Esophagus squamous epithelium (tissue), 4 donors: ENCODE measurements around the gene FBXW11.

ENCODE experiments used
- POLR2A ChIP-seq, 4 donors: fragments of 450-650 bp; IDR thresholded peaks; one replicate each; pipeline ENCODE4 v1.6.1; 2017; ENCODE audit warnings: antibody characterized with exemption in 4 of 4, mild to moderate bottlenecking in 4 of 4, moderate library complexity in 3 of 4
- TF ChIP-seq, protein P1 (sequence below), 6 experiments: fragments of 450-650 bp in 4 of 6; fragments of 200-600 bp in 2 of 6; sonication (generic) in 2 of 6; IDR thresholded peaks; one replicate each; pipeline ENCODE4 v1.5.1; 2016 to 2019; ENCODE audit warnings: antibody characterized with exemption in 6 of 6, mild to moderate bottlenecking in 4 of 6, moderate library complexity in 4 of 6

DNA sequence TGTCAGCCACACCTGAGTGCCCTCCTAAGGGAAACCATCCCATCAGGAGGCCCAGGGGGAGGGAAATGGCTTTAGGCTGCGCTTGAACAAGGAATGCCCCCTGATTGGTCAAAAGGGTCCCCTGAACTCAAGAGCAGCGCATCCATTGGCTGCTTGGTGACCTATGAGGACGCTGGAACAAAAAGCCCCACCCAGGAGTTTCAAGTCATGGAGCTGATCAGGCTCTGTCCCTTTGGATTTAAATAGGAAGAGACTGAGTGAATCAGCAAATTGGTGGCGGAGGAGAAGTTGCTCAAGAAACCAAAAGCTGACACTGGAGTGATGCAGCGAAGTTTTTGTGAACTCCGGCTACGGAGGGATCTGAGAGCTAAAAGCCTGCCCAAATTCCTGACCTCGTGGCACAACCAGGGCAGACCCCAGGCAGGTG lies 154.2 kb downstream of the FBXW11 start:
- TF ChIP-seq, protein P1, sequence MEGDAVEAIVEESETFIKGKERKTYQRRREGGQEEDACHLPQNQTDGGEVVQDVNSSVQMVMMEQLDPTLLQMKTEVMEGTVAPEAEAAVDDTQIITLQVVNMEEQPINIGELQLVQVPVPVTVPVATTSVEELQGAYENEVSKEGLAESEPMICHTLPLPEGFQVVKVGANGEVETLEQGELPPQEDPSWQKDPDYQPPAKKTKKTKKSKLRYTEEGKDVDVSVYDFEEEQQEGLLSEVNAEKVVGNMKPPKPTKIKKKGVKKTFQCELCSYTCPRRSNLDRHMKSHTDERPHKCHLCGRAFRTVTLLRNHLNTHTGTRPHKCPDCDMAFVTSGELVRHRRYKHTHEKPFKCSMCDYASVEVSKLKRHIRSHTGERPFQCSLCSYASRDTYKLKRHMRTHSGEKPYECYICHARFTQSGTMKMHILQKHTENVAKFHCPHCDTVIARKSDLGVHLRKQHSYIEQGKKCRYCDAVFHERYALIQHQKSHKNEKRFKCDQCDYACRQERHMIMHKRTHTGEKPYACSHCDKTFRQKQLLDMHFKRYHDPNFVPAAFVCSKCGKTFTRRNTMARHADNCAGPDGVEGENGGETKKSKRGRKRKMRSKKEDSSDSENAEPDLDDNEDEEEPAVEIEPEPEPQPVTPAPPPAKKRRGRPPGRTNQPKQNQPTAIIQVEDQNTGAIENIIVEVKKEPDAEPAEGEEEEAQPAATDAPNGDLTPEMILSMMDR (IDR thresholded peaks at IDR 0.05): no peak
- TF ChIP-seq POLR2A (IDR thresholded peaks at IDR 0.05): no peak
